GM13976 (cell line): ENCODE data around the gene ZSWIM9.

Experiments used
- DNase-seq: peaks from one replicate; pipeline ENCODE4 v3.0.0; 2012; ENCODE audit warnings: low spot score
- CTCF ChIP-seq: IDR thresholded peaks from 2 replicates; pipeline ENCODE4 v1.5.1; 2012; ENCODE audit warnings: borderline replicate concordance, mild to moderate bottlenecking; ENCODE audit not compliant: insufficient read depth; ENCODE audit errors: extremely low read depth, missing control alignments, control extremely low read depth
- in situ Hi-C: fragments of 300-500 bp; cut with MboI; formaldehyde crosslinking; loops from one replicate; pipeline ENCODE4 v1.12.0; 2022; ENCODE audit warnings: low sequenced_read_pairs, mixed read lengths, inconsistent platforms; ENCODE audit not compliant: unreplicated experiment

ZSWIM9 gene

GRCh38 chr19:48244281-48244680, 73.8 kb downstream of the ZSWIM9 start:
- no peak for TF ChIP-seq CTCF
- no peak for DNase-seq
- in situ Hi-C loops: no loop called here

GRCh38 chr19:48246101-48246500, 75.6 kb downstream of the ZSWIM9 start:
- no peak for DNase-seq
- in situ Hi-C loops: no loop called here
- TF ChIP-seq CTCF: no peak

- in situ Hi-C loops: no loop called here
- TF ChIP-seq CTCF: no peak
These were observed 76.7 kb downstream of the ZSWIM9 start for GRCh38 chr19:48247212-48247611.

More at GRCh38 chr19:48247212-48247611, 76.7 kb downstream of the ZSWIM9 start:
- DNase-seq: no peak
